GM12892 (cell line): Measurements from ENCODE around the gene SEMA6B.

Experiments used
- POLR2A ChIP-seq: IDR thresholded peaks from 2 replicates; pipeline ENCODE4 v1.6.1; 2011; ENCODE audit warnings: low read depth, low read length, control low read depth
- TAF1 ChIP-seq: IDR thresholded peaks from 2 replicates; pipeline ENCODE4 v1.6.1; 2011; ENCODE audit warnings: low read depth, mild to moderate bottlenecking, control low read depth, low read length, borderline replicate concordance

GRCh38 chr19:4600082-4600481, 40.6 kb upstream of the SEMA6B start:
- TF ChIP-seq POLR2A (no peak), TAF1 (no peak)
